Effector memory CD4-positive, alpha-beta T cell (primary cell): ENCODE data around the gene GCK.

ENCODE experiments used
- DNase-seq, 3 donors: peaks; one replicate each; pipeline ENCODE4 v3.0.0-alpha.2; 2020
- H3K27ac ChIP-seq: 2 replicates; pipeline ENCODE4 v1.7.0; 2013; ENCODE audit warnings: mild to moderate bottlenecking, low read length, moderate library complexity; ENCODE audit not compliant: insufficient read depth, poor library complexity, severe bottlenecking
- H3K27me3 ChIP-seq: replicated peaks from 2 replicates; pipeline ENCODE4 v1.7.0; 2013; ENCODE audit warnings: mild to moderate bottlenecking, low read length; ENCODE audit not compliant: insufficient read depth, control insufficient read depth, poor library complexity, severe bottlenecking
- H3K36me3 ChIP-seq: 2 replicates; pipeline ENCODE4 v1.7.0; 2013; ENCODE audit warnings: mild to moderate bottlenecking, low read length, moderate library complexity; ENCODE audit not compliant: control insufficient read depth, insufficient read depth
- H3K4me1 ChIP-seq: 2 replicates; pipeline ENCODE4 v1.7.0; 2013; ENCODE audit warnings: low read length, mild to moderate bottlenecking; ENCODE audit not compliant: control insufficient read depth, insufficient read depth, poor library complexity, severe bottlenecking
- H3K4me3 ChIP-seq: 2 replicates; pipeline ENCODE4 v1.7.0; 2013; ENCODE audit warnings: low read length, low read depth, mild to moderate bottlenecking; ENCODE audit not compliant: insufficient read depth, poor library complexity, severe bottlenecking
- H3K9me3 ChIP-seq: 2 replicates; pipeline ENCODE4 v1.7.0; 2013; ENCODE audit warnings: mild to moderate bottlenecking, low read length, moderate library complexity; ENCODE audit not compliant: control insufficient read depth

GCK gene

DNA sequence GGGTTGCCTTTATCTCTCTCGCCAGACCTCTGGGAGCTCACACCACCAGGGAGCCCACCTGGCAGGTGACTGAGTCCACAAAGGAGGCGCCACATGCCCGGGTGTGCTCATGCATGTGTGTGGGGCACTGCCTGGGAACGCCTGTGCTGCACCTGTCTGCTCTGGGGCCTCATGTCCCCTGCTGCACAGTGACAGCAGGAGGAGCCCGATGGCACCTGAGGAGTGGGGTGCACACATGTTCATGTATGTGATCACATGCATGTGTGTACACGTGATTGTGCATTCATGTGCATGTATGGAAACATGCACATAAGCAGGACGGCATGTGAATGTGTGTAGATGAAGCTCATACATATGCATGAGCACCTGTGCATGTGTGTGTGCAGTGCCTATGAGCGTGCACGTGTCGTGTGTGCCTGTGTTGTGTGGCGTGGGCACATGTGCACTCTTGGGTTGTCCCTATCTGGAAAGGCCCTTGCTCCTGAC lies 33.6 kb upstream of the GCK start:
- H3K9me3 ChIP-seq = no peaks in the 10 kb centered on the region
- DNase-seq = no peak
- H3K27me3 ChIP-seq = no peaks in the 10 kb centered on the region
- no peak overlapping the region for H3K4me3 ChIP-seq
- no peaks in the 10 kb centered on the region for H3K4me1 ChIP-seq
- H3K36me3 ChIP-seq = no peaks in the 10 kb centered on the region
- no peak overlapping the region for H3K27ac ChIP-seq

DNA sequence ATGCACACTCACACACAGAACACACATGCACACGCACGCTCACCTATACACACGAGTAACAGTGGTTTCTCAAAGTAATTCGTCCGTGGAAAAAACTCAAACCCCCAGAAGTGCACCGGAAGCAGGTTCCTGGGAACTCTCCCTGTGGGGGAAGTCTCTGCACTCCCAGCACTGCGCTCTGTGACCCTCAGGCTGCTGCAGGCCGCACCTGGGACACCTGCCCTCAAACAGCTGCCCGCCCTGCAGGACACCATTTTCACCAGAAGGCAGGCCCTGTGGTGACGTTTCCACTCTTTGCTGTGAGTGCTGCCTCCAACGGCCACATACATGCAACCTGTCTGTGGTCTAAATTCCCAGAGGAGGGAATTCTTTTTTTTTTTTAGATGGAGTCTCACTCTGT lies 32.8 kb upstream of the GCK start:
- H3K4me1 ChIP-seq = no peaks in the 10 kb centered on the region
- H3K36me3 ChIP-seq = no peaks in the 10 kb centered on the region
- no peak for DNase-seq
- no peak overlapping the region for H3K27ac ChIP-seq
- no peaks in the 10 kb centered on the region for H3K27me3 ChIP-seq
- no peak overlapping the region for H3K4me3 ChIP-seq
- H3K9me3 ChIP-seq = no peaks in the 10 kb centered on the region

DNA sequence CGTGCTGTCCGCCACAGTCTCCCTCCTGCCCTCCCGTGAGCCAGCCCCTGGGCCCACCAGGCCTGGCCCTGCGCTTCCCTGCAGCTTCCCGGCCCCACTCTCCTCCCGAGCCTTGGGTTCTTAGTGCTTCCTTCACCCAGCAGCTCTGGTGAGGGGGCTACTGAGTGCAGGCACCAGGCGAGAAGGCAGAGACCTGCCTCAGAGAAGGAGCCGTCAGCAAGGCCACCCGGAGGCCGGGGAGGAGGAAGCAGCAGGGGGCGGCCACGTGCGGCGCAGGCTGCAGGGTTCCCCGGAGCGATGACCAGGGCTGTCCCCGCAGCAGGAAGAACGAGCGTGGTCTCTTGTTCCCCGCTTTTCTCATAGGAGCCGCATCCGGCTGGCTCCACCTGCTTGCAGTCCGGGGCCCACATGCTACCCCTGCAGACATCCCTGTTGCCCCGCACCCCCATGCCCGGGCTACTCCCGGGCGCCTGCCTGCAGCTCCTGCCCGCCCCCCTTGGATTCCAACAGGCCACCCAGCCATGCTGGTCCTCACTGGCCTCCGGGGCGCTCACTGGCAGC lies 32.1 kb upstream of the GCK start:
- no peaks in the 10 kb centered on the region for H3K27me3 ChIP-seq
- DNase-seq = no peak
- no peaks in the 10 kb centered on the region for H3K4me1 ChIP-seq
- no peaks in the 10 kb centered on the region for H3K36me3 ChIP-seq
- no peak overlapping the region for H3K27ac ChIP-seq
- no peak overlapping the region for H3K4me3 ChIP-seq
- H3K9me3 ChIP-seq = no peaks in the 10 kb centered on the region

DNA sequence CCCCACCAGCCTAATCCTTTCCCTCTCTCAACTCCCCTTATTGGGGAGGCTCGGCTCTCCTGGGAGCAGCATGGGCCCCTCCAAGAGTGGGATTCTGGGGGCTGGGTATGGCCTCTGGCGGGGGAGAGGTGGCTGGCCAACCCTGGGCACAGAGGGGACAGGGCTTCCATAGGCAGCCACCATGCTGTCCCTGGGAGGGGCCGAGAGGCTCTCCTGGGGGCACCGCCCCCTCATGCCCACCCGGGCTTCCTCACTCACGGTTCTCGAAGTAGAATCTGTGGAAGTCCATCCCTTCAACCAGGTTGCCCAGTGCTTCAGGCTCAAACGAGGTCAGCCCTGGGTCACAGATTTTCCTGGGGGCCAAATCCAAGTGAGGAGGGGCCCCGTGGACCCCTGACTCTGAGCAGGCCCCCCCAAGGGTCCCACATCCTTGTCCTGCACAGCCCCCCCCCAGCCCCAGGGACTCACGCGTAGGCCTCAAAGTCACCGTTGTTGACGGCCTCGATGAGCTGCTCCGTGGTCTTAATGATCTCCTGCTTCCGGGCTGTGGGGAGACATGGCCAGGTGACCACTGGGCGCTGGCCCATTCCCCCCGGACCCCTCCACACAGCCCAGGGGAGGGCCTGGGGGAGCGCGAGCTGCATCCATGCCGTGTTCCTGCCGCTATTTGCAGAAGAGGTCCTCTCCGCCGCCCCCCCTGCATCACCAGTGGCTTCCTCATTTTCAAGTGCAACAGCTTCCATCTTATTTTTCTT lies 31.3 kb upstream of the GCK start:
- no peak for DNase-seq
- no peaks in the 10 kb centered on the region for H3K9me3 ChIP-seq
- no peaks in the 10 kb centered on the region for H3K36me3 ChIP-seq
- no peaks in the 10 kb centered on the region for H3K27me3 ChIP-seq
- no peaks in the 10 kb centered on the region for H3K4me1 ChIP-seq
- no peak overlapping the region for H3K27ac ChIP-seq
- H3K4me3 ChIP-seq = no peak overlapping the region

DNA sequence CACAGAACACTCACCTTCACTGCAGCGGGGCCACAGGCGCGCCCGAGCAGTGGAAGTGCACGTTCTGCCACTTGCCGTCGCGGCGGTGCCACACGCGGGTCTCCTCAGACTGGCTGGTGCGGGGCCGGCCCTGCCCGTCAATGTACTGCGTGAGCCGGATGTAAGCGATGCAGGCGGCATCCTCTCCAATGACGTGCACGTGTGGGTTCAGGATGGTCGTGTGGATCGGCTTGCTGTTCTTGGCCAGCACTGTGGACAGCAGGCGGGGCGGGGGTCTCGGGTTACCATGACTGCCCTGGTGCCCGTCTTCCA lies 30.8 kb upstream of the GCK start:
- no peak for DNase-seq
- Histone ChIP-seq H3K27me3 (no peaks in the 10 kb centered on the region), H3K9me3 (no peaks in the 10 kb centered on the region), H3K4me3 (no peak overlapping the region), H3K4me1 (no peaks in the 10 kb centered on the region), H3K36me3 (no peaks in the 10 kb centered on the region), H3K27ac (no peak overlapping the region)

DNA sequence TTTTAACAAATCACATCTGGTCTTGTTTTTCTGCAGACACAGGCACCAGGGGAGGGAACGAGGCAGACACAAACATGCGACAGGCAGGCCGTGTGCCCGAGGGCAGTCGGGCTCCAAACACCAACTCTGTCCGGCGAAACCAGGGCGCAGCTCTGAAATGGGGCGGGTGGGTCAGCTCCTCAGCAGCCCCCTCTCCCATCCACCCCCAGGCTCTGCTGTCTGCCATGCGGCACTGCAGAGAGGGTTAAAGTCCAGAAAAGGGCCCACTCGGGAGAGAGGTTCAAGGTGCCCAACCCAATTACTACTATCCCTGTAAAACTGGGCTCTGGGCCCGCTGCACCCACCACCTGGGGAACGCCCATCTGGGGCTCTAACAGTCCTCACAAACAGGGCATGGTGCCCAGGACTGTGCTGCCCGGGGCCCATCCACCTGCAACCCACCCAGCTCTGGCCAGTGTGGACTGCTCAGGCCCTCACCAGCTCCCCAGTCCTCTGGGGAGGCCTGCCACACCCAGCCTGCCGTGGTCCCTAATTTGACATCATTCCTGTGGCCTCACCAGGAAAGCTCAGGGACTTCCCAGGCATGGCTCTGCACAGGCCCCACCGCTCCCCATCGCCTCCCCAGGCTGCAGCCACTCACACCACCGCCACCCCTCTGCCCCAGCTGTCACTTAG lies 30.3 kb upstream of the GCK start:
- no peaks in the 10 kb centered on the region for H3K9me3 ChIP-seq
- no peak for DNase-seq
- H3K27ac ChIP-seq = no peak overlapping the region
- H3K4me3 ChIP-seq = no peak overlapping the region
- no peaks in the 10 kb centered on the region for H3K4me1 ChIP-seq
- no peaks in the 10 kb centered on the region for H3K27me3 ChIP-seq
- H3K36me3 ChIP-seq = no peaks in the 10 kb centered on the region

DNA sequence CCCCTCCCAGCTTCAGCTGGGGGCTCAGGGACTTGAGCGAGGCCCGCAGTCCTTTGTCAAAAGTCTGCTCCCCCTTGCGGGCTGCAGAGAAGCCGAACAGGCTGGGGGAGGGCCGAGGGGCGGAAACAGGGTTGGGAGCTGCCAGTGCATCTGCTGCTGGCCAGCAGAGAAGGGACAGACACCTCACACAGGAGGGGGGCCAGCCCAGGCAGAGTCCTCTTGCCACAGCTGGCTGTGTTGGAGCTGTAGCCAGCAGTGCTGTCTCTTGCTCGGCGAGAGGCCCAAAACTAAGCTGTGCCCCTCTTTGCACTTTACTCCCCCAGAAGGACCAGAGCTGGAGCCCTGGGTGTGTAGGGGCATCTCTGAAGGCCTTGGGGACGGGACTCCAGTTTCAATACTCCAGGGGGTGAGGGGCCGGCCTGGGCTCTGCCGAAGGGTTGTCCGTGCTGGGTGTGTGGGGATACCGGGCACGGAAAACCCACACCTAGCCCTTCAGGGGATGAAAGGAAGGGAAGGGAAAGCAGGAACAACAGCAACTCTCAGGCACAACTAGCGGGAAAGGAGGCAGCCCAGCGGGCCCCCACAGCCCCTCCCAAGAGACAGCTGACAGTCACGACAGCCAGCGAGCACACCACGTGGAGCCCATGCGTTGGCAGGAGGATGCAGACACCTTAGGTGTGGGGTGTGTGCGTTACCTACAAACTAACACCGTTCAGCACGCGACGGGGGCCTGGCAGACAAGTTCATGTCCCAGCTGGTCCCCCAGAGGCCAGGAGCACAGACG lies 29.4 kb upstream of the GCK start:
- no peak for DNase-seq
- Histone ChIP-seq H3K27ac (no peak overlapping the region), H3K4me3 (no peak overlapping the region), H3K36me3 (no peaks in the 10 kb centered on the region), H3K9me3 (no peaks in the 10 kb centered on the region), H3K27me3 (no peaks in the 10 kb centered on the region), H3K4me1 (no peaks in the 10 kb centered on the region)

DNA sequence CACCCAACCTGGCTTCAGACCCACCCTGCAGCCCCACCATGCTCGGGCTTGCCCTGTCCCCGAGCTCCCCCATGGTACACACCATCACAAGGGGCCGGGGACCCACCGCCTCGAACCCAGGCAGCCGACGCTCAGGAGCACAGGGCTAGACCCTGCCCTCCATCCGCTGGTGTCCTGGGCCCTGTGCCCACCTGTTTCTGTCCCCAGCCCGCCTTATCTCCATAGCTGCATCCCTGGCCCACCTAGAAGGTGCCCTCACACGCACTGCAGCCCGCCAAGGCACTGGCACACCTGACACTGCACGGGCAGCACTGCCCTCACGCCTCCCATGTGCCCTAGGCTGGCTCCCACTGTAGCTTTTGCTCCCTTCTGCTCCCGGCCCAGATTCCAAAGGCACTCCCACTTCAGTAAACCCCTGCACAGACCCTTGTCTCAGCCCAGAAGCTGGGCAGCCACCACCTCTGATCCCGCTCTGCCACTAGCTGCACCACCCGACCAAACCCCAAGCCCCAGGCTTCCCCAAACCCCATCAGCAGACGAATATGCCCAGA lies 28.7 kb upstream of the GCK start:
- Histone ChIP-seq H3K36me3 (peaks cover 6% of the 10 kb centered on the region), H3K27me3 (no peaks in the 10 kb centered on the region), H3K4me3 (no peak overlapping the region), H3K4me1 (no peaks in the 10 kb centered on the region), H3K9me3 (no peaks in the 10 kb centered on the region), H3K27ac (no peak overlapping the region)
- DNase-seq = no peak

DNA sequence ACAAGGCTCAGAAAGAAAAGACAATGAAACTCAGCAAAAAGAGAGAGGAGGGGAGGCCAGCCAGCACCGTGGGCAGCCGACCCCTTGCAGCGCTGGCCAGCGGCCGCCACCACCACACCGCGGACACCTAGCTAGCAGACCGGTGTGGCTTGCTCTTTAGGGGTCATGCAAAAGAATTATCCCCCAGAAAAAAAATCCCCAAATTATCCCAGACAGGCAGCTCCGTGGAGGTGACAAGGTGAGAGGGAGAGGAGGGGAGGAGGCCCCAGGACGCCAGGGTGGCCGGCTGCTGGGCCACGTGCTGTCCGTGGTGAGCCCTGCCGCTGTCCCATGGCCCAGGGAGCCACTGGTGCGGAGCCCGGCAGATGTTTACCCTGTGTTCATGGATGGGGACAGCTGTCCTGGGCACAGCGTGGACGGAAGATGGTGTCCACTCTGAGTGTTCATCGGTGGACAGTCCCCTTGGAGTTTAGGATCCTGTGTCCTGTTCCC lies 28.0 kb upstream of the GCK start:
- Histone ChIP-seq H3K4me1 (no peaks in the 10 kb centered on the region), H3K36me3 (peaks cover 12% of the 10 kb centered on the region), H3K9me3 (no peaks in the 10 kb centered on the region)

More for the DNA sequence above, 28.0 kb upstream of the GCK start:
- Histone ChIP-seq H3K27me3 (no peaks in the 10 kb centered on the region), H3K27ac (no peak overlapping the region), H3K4me3 (no peak overlapping the region)
- no peak for DNase-seq
